ENCODE data around the gene SEC14L6. TPM values are rescaled to one million over a fixed set of nuclear protein-coding genes. Genes with fewer than 3 reads are reported as not detected.

Gene SEC14L6
- total RNA-seq, 1 experiment from 2014 or later: 1.1 TPM

DNA sequence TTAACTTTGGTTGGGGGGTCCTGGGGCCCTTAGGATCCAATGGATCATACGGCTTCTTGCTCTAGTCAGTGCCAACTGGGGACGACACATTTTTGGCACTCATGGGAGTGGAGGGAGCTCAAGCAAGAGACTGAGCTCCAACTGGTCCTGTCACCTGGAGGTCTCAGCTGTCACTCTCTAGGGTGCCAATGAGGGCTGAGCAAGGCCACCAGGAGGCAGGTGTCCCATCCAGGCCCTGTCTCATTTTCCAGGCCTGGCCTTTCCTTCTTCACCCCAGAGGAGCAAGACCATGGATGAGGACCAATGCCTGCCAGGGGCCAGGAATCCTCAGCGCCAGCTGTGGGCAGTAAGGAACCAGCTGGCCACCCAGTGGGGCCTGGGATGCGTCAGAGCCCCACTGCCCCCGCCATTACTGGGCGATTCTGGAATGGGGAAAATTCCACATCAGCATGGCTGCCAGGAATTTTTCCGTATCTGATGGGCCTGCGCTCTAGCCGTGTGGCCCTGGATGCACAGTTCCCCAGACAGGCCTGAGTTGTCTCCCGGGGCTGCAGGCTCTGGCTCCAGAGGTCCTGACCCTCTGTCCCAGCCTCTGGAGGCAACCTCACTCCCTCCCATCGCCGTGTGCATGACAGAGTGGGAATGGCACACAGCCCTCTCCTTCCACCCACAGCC is 28.6 kb upstream of the SEC14L6 start:
- no peaks in the 10 kb centered on the region for H3K79me1 ChIP-seq (ENCODE audit: insufficient read depth, low read depth, low read length, poor library complexity, severe bottlenecking)
- WGBS (ENCODE audit: extremely low coverage, insufficient read length, low lambda C conversion rate): no CpG with 5 or more reads among the region's 12 CpGs
- H3K4me2 ChIP-seq (ENCODE audit: insufficient read depth, insufficient read length, low read length): peak overlapping the region; percentile 66
- H3K23me2 ChIP-seq (ENCODE audit: insufficient read length, low read depth, low read length, poor library complexity, severe bottlenecking): peaks cover 7% of the 10 kb centered on the region
- H4K5ac ChIP-seq (ENCODE audit: insufficient read length, low read depth, low read length): no peak overlapping the region
- Mint-ChIP-seq H3K27me3 (ENCODE audit: low read depth) (peaks cover 5% of the 10 kb centered on the region), H3K4me1 (peaks cover 11 to 21% of the 10 kb centered on the region in 2 experiments), H3K36me3 (ENCODE audit: insufficient read depth in 1 of 3, low read depth in 3 of 3) (peaks cover 24 to 46% (median 40%) of the 10 kb centered on the region in 3 experiments; a peak in 6 of 7 replicates), H3K9me3 (no peaks in the 10 kb centered on the region), H3K27ac (no peak overlapping the region), H3K4me3 (peak overlapping the region; percentile 68 to 86)
- no peak overlapping the region for H3K56ac ChIP-seq (ENCODE audit: insufficient read length, low read depth, low read length)
- H3K4ac ChIP-seq (ENCODE audit: low read depth, low read length): no peak overlapping the region
- no peak overlapping the region for H3K23ac ChIP-seq (ENCODE audit: insufficient read length, low read depth, low read length)
- H3T11ph ChIP-seq (ENCODE audit: low read length): no peak overlapping the region
- H3K27ac ChIP-seq (ENCODE audit: insufficient read length, low read depth, low read length): no peak overlapping the region
- no peak overlapping the region for H2BK5ac ChIP-seq (ENCODE audit: insufficient read length, low read length)
- no peak overlapping the region for H2BK120ac ChIP-seq (ENCODE audit: low read depth, low read length, poor library complexity, severe bottlenecking)
- H3K9me3 ChIP-seq (ENCODE audit: control insufficient read depth, low read depth, low read length): no peaks in the 10 kb centered on the region
- no peak overlapping the region for H2AK5ac ChIP-seq (ENCODE audit: insufficient read length, low read length)
- H2BK15ac ChIP-seq (ENCODE audit: low read depth, low read length): no peak overlapping the region
- peaks cover 5% of the 10 kb centered on the region for H4K20me1 ChIP-seq (ENCODE audit: control insufficient read depth, insufficient read depth, insufficient read length)
- no peak overlapping the region for H2BK12ac ChIP-seq (ENCODE audit: insufficient read length, low read depth, low read length)
- no peak overlapping the region for H2BK20ac ChIP-seq (ENCODE audit: low read depth, low read length, poor library complexity, severe bottlenecking)
- H3K4me1 ChIP-seq (ENCODE audit: insufficient read depth, low read length): no peaks in the 10 kb centered on the region
- DNase-seq: peak; percentile 53
- H2AFZ ChIP-seq (ENCODE audit: low read length): no peak overlapping the region
- TF ChIP-seq, protein P1, sequence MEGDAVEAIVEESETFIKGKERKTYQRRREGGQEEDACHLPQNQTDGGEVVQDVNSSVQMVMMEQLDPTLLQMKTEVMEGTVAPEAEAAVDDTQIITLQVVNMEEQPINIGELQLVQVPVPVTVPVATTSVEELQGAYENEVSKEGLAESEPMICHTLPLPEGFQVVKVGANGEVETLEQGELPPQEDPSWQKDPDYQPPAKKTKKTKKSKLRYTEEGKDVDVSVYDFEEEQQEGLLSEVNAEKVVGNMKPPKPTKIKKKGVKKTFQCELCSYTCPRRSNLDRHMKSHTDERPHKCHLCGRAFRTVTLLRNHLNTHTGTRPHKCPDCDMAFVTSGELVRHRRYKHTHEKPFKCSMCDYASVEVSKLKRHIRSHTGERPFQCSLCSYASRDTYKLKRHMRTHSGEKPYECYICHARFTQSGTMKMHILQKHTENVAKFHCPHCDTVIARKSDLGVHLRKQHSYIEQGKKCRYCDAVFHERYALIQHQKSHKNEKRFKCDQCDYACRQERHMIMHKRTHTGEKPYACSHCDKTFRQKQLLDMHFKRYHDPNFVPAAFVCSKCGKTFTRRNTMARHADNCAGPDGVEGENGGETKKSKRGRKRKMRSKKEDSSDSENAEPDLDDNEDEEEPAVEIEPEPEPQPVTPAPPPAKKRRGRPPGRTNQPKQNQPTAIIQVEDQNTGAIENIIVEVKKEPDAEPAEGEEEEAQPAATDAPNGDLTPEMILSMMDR (conservative IDR thresholded peaks at IDR 0.05): peak; percentile 48; the same call in 2 of the 3 replicates
- no peak overlapping the region for H3K14ac ChIP-seq (ENCODE audit: insufficient read depth, low read length)
- no peak overlapping the region for H3K18ac ChIP-seq (ENCODE audit: insufficient read length, low read depth, low read length)
- H3K27me3 ChIP-seq (ENCODE audit: insufficient read depth, low read length): no peaks in the 10 kb centered on the region
- no peak overlapping the region for H4K8ac ChIP-seq (replicated peaks; ENCODE audit: insufficient read length, low read depth, low read length)
- no peak overlapping the region for H3K9ac ChIP-seq (ENCODE audit: extremely low read depth, insufficient read length, low read length)
- no peak overlapping the region for H4K91ac ChIP-seq (ENCODE audit: insufficient read length, low read depth, low read length)
- no peaks in the 10 kb centered on the region for H3K79me2 ChIP-seq (ENCODE audit: insufficient read depth, low read length)
